IMR-90 (cell line): ENCODE data around the gene CDH26.

Experiments
- BHLHE40 ChIP-seq: fragments of 150-350 bp; IDR thresholded peaks from 2 replicates; pipeline ENCODE4 v1.6.1; 2016; ENCODE audit warnings: mild to moderate bottlenecking, low read depth, low read length
- CEBPB ChIP-seq: IDR thresholded peaks from 2 replicates; pipeline ENCODE4 v1.6.1; 2012; ENCODE audit warnings: low read depth, low read length, improper control_type of control experiment
- CHD1 ChIP-seq: IDR thresholded peaks from 2 replicates; pipeline ENCODE4 v1.6.1; 2012; ENCODE audit warnings: low read depth, low read length, improper control_type of control experiment
- MAFK ChIP-seq: IDR thresholded peaks from 2 replicates; pipeline ENCODE4 v1.6.1; 2012; ENCODE audit warnings: low read depth, low read length, improper control_type of control experiment
- MAZ ChIP-seq: IDR thresholded peaks from 2 replicates; pipeline ENCODE4 v1.6.1; 2012; ENCODE audit warnings: low read depth, mild to moderate bottlenecking, low read length, improper control_type of control experiment, moderate library complexity, borderline replicate concordance
- MXI1 ChIP-seq: IDR thresholded peaks from 2 replicates; pipeline ENCODE4 v1.6.1; 2012; ENCODE audit warnings: low read depth, mild to moderate bottlenecking, low read length, moderate library complexity, borderline replicate concordance
- NFE2L2 ChIP-seq: fragments of 150-350 bp; IDR thresholded peaks from 2 replicates; pipeline ENCODE4 v1.6.1; 2016; ENCODE audit warnings: low read depth, mild to moderate bottlenecking, low read length
- POLR2A ChIP-seq: IDR thresholded peaks from 2 replicates; pipeline ENCODE4 v1.6.1; 2012; ENCODE audit warnings: mild to moderate bottlenecking, low read depth, low read length
- RAD21 ChIP-seq: IDR thresholded peaks from 2 replicates; pipeline ENCODE4 v1.6.1; 2012; ENCODE audit warnings: low read length, improper control_type of control experiment
- RCOR1 ChIP-seq: IDR thresholded peaks from 2 replicates; pipeline ENCODE4 v1.6.1; 2012; ENCODE audit warnings: mild to moderate bottlenecking, low read length, improper control_type of control experiment; ENCODE audit not compliant: insufficient replicate concordance
- RFX5 ChIP-seq: IDR thresholded peaks from 2 replicates; pipeline ENCODE4 v1.8.0; 2012; ENCODE audit warnings: low read depth, mild to moderate bottlenecking, low read length, moderate library complexity
- TF ChIP-seq, protein P1 (sequence below): conservative IDR thresholded peaks from 2 replicates; pipeline ENCODE4 v1.5.1; 2012; ENCODE audit warnings: mild to moderate bottlenecking, low read depth, low read length, improper control_type of control experiment
- TF ChIP-seq, protein P2 (sequence below): fragments of 150-350 bp; IDR thresholded peaks from 2 replicates; pipeline ENCODE4 v1.6.1; 2017; ENCODE audit warnings: mild to moderate bottlenecking, antibody characterized with exemption, low read length, low read depth
- TF ChIP-seq, protein P3 (sequence below): fragments of 150-350 bp; IDR thresholded peaks from 2 replicates; pipeline ENCODE4 v1.6.1; 2016; ENCODE audit warnings: low read depth, mild to moderate bottlenecking, low read length, moderate library complexity, borderline replicate concordance

- TF ChIP-seq BHLHE40 (no peak), MXI1 (no peak), CHD1 (no peak), POLR2A (no peak), CEBPB (no peak), MAFK (no peak), RAD21 (no peak), RCOR1 (no peak), RFX5 (no peak), NFE2L2 (no peak), MAZ (no peak)
- TF ChIP-seq, protein P1, sequence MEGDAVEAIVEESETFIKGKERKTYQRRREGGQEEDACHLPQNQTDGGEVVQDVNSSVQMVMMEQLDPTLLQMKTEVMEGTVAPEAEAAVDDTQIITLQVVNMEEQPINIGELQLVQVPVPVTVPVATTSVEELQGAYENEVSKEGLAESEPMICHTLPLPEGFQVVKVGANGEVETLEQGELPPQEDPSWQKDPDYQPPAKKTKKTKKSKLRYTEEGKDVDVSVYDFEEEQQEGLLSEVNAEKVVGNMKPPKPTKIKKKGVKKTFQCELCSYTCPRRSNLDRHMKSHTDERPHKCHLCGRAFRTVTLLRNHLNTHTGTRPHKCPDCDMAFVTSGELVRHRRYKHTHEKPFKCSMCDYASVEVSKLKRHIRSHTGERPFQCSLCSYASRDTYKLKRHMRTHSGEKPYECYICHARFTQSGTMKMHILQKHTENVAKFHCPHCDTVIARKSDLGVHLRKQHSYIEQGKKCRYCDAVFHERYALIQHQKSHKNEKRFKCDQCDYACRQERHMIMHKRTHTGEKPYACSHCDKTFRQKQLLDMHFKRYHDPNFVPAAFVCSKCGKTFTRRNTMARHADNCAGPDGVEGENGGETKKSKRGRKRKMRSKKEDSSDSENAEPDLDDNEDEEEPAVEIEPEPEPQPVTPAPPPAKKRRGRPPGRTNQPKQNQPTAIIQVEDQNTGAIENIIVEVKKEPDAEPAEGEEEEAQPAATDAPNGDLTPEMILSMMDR: no peak
- TF ChIP-seq, protein P2, sequence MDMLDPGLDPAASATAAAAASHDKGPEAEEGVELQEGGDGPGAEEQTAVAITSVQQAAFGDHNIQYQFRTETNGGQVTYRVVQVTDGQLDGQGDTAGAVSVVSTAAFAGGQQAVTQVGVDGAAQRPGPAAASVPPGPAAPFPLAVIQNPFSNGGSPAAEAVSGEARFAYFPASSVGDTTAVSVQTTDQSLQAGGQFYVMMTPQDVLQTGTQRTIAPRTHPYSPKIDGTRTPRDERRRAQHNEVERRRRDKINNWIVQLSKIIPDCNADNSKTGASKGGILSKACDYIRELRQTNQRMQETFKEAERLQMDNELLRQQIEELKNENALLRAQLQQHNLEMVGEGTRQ: no peak
- TF ChIP-seq, protein P3, sequence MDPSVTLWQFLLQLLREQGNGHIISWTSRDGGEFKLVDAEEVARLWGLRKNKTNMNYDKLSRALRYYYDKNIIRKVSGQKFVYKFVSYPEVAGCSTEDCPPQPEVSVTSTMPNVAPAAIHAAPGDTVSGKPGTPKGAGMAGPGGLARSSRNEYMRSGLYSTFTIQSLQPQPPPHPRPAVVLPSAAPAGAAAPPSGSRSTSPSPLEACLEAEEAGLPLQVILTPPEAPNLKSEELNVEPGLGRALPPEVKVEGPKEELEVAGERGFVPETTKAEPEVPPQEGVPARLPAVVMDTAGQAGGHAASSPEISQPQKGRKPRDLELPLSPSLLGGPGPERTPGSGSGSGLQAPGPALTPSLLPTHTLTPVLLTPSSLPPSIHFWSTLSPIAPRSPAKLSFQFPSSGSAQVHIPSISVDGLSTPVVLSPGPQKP: no peak
Measured at GRCh38 chr20:59997896-59998295, 39.7 kb downstream of the CDH26 start.
